Effector CD4-positive, alpha-beta T cell (primary cell): ENCODE data around the gene PSMB9.
A peak's percentile ranks its signal among the peaks of the same experiment; 100 is the strongest.
"Not testable (repeated sequence)": the region's sequence is repeated elsewhere in the genome, so short reads cannot be mapped to it uniquely, and the experiment has no call there.

Experiments
- DNase-seq: peaks from one replicate; pipeline ENCODE4 v3.0.0-alpha.2; 2020
- total RNA-seq: gene quantifications from one replicate; lab custom pipeline; 2026; lab: John Stamatoyannopoulos, UW

The PSMB9 gene
- total RNA-seq: 35.8 reads per million, percentile 60 among the genes with 10 or more reads in this experiment

DNA sequence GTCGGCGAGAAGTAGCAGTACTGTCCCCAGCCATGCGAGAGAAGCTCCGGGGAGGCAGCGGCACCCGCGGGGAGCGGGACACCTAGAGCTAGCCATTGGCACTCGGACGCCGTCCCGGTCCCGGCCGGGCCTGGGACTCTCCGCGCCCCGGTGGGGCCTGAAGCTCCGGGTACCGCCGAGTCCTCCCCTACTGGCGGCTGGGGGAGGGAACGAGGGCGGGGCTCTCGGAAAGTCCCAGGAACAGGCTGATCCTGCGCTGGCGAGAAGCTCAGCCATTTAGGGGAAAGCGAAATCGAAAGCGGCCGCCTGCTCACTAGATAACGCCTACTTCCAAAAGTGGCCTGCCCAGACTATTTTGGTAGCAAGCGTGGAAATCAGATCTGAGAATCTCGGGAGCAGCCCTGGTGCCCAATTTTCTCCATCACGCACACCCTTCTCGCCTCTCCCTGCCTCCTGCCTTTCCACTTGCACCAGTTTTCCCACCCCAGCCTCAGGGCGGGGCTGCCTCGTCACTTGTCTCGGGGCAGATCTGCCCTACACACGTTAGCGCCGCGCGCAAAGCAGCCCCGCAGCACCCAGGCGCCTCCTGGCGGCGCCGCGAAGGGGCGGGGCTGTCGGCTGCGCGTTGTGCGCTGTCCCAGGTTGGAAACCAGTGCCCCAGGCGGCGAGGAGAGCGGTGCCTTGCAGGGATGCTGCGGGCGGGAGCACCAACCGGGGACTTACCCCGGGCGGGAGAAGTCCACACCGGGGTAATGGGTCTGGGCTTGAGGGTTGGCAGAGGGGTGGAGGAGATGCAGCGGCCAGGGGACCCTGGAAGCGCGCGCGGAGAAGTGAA lies at the start of gene PSMB9, which contains the start of gene TAP1:
Gene PSMB9 (plus strand): TSS at position 652 of the 835 bp plus-strand sequence. CDS start 38 bp downstream, at position 690.
Gene TAP1 (minus strand): TSS at position 164 of the 835 bp plus-strand sequence. CDS start 68 bp downstream, at position 96.
- peak; percentile 91 for DNase-seq

DNA sequence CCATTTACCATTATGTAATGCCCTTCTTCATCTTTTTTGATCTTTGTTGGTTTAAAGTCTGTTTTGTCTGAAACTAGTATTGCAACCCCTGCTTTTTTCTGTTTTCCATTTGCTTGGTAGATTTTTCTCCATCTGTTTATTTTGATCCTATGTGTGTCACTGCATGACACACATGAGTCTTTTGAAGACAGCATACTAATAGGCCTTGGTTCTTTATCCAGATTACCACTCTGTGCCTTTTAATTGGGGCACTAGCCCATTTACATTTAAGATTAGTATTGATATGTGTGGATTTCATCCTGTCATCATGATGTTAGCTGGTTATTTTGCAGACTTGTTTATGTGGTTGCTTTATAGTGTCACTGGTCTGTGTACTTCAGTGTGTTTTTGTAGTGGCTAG lies 48.6 kb upstream of the PSMB9 start:
- not testable (repeated sequence) for DNase-seq

DNA sequence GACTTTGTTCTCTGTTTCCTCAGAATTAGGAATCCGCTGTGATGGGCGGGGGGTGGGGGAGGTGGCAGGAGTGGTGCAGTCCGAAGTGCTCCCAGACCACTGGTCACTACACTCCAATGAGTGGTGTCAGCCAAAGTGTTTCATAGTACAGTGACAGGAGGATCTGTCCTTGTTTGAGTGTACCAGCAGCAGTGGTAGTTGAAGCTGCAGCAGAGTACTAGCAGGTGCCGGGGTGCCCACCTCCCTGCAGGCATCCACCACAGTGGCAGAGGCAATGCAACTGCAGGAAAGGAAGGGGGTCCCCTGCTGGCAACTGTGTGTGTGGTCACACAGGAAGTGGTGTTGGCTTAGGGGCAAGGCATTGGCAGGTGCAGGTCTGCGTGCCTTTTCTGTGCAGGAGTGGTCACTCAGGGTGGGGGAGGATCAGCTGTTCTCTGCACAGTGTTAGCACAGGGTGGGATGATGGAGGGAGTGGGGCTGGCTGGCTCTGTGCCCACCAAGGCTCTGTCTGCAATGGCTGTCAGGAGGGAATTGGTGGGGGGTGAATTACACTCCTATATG lies 46.9 kb upstream of the PSMB9 start:
- no peak for DNase-seq

DNA sequence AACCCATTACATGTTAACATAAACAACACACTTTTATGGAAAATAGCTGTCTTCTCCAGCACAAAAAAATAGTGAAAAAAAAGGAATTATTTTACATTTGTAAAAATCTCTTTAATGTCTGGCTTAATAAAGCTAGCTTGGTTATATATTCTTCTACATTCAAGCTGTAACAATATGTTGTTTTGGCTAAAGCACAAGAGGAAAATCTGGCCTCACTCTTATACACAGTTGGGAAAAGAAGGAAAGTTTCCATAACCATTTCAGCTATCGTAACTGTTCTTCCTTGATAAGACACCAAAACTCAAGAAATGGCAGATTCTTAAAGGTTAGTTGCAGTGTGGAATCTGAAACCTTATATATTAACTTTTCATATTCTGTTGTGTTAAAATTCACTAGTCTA lies 44.8 kb upstream of the PSMB9 start:
- no peak for DNase-seq

DNA sequence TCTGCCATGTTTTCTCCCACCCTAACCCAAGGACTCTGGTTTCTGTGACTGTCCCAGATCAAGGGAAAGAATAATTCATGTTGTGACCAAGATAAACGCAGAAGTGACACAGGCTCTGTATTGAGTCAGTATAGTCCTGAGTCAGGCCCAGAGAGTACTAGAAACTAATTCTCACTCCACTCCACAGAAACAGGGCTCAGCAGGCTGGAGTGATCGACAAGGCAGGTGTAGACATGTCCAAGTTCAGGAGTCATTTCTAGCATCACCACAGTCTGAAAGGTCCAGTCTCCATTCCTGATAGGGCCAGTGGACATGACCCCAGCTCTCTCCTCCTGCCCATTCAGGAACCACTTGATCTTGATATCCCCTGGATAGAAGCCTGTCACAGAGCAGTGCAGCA lies 39.8 kb upstream of the PSMB9 start:
- DNase-seq: no peak

DNA sequence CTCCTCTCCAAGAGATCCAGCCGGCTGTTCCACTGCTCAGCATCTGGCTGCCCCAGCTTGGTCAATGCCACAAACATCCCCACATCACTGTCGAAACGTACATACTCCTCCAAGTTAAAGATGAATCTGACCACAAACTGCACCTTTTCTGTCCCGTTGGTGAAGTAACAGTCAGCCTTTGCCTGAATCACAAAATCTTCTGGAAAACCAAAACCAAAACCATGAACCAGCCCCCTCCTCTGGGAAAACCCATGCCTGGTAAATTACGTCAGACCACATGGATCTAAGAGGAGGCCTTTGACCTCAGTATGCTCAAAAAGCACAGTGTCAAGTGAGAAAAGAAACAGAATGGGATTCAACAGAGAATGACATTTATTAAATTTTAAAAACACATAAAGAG lies 38.9 kb upstream of the PSMB9 start:
- no peak for DNase-seq

DNA sequence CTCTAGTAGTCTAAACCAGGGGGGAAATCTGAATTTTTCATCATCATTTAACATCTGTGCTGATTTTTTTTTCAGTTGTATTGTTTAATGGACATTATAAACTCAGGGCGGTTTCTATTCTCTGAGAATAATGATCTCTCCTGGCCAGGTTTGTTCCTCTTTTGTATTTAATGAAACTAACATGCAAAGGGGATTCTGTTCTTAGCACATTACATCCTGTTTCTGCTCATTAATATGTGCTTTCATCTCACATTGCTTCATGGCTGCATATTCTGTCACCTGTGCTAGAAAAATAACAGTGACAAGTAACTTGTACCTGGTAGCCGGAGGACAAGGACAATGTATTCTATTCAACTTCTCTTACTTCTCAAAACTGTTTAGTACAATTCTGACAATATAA lies 38.0 kb upstream of the PSMB9 start:
- no peak for DNase-seq

DNA sequence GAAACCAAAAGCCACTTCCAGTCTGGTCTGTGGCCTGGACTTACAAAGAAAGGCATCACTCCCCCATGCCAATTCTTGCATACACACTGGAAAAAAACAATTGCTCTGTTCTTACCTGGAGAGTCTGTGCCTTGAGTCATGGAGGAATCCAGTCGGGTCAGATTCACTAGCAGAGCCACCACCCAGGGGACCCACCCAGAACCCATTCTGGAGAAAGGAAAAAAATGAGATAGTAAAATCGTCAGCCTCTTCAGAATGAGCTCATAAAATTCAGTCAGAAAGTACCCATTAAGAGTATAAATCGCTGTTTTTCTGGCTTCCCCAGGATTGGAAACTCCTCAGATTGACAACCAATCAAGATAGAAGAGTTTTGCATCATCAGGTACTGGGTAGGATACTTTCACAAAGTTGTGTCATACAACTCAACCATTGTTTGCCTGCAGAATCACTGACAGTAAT lies 37.2 kb upstream of the PSMB9 start, which contains the start of gene HLA-DOB:
Gene HLA-DOB (minus strand): TSS at position 257 of the 459 bp plus-strand sequence. CDS start 51 bp downstream, at position 206.
- DNase-seq: no peak

DNA sequence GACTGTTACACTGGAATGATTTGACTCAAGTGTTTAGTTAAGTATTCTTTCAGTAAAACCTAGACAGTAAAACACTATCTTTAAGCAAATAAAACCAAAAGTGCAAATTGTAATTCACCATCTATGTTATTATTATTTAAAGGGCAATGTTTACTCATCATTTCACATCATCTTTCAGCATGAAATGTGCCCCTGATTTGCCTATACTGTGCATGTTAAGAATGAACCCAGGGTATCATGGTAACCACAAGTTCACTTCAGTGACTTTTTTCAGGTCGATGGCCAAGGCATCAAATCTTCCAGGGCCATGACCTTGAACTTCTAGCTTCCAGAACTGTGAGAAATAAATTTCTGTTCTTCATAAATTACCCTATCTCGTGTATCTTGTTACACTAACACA lies 35.1 kb upstream of the PSMB9 start:
- DNase-seq: no peak

DNA sequence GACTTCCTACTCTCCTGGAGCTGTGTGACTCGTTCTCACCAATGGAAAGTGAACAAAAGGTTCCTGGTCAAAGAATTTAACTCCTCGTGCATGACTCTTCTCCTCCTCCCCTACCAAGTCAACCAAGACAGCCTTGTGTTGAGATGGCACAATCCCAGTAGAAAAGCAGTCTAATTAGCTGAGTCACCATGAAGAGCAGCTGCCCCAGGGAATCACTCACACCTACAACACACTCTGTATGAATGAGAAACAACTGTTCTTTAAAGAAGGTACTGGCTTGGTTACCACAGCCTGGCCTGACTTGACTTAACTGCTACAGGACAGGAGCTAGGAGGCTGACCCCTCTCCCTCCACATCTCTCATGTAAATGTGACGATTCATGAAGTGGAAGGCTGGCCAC lies 34.3 kb upstream of the PSMB9 start:
- no peak for DNase-seq

DNA sequence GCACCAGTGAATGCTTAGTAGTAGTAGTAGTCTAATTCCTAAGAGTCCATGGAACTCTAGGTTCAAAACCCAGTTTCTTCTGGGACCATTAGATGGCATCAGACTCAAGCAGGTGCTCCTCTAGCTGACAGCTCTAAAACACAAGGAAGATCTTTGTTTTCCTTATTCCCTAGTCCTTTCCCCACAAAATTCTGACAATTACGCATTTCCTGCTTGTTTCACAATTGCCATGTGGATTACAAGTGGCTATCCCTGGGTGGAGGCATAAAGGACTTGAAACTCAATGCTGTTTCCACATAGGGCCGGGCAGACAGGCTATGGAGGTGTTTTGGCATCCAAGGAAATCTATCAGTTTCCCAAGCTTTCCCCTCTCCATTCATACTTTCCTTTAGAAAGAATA lies 28.0 kb upstream of the PSMB9 start:
- no peak for DNase-seq

DNA sequence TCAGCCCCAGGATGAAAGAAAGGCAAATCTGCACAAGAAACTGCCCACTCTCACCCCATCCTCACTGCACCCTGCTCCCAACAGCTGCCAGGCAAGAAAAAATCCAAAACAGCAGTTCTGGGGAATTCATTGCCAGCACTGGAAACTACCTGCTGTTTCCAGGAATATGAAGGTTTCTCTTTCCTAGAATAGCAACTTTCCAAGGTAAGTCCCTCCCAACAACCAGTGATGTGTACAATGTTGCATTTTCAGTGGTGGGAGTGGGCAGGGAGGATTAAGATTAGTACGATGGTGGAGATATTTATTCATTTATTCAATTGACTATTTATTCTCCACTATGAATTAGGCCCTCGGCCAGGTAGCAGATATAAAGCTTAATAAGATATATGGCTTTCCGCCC lies 27.0 kb upstream of the PSMB9 start:
- no peak for DNase-seq

DNA sequence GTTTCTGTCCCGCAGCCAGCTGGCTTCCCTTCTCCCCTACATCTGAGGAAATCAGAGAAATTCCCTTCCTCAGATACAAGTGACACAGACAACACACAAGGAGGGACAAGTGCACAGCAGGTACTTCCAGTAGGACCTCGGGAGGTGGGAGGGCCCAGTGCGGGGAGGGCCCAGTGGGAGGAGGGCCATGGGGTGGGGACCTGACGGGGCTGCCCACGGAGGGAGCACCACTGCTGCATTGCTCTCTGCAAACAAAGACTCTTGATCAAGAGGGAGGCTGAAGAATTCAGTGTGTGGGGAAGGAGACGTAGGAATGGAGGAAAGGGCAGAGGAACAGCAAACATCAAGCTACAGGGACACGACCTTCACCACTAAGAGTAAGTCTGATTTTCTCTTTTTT lies 24.5 kb upstream of the PSMB9 start:
- DNase-seq: no peak

DNA sequence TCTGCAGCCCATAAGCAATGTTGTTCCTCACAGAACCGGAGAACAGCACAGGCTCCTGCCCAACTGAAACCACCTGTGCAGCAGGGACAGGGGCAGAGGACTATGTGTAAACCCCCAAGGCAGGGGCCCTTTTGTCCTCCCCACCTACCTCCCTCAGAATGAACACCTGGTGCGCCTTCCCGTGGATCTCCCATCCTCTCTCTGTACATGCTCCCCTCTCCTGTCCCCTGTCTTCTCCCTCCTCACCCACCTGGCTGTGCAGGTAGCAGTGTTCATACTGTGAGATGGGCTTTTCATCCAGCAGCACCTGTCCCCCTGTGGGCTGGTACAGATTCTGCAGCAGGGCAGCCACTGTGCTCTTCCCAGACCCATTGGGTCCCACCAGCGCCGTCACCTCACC lies 24.0 kb upstream of the PSMB9 start:
- no peak for DNase-seq

DNA sequence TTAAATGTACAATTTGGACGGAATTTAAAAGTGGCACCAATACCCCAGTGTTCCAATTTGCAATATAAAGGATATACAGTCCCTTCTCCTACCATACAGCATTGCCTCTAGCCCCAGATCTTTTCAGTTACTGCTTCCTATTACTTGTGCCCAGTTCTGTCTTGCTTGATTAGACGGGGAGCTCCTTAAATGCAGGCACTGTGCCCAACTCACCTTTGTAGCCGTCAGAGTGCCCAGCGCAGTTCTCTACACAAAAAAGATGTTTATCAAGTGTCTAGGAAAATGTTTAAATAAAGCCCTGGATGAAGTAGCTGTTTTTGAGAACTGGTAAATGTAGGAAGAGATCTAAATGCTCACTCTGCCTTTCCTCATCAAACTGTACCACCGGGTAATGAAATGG lies 23.1 kb upstream of the PSMB9 start:
- DNase-seq: no peak

DNA sequence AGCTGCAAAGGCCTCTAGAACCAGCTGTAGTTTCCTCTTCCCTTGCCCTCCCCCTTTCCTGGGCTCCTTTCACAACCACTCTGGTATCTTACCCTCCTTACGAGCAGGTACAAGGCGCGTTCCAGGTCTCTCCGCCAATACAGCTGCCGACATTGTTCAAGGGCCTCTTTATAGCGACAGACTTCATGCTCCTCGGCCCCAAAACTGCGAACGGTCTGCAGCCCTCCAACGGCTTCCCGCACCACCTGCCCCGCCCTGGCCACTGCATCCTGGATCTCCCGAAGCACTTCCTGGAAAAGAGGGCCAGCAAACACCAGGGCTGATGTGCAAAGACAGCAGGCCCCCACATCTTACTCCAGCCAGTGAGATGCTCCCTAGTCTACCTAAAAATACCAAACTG lies 21.5 kb upstream of the PSMB9 start:
- no peak for DNase-seq

DNA sequence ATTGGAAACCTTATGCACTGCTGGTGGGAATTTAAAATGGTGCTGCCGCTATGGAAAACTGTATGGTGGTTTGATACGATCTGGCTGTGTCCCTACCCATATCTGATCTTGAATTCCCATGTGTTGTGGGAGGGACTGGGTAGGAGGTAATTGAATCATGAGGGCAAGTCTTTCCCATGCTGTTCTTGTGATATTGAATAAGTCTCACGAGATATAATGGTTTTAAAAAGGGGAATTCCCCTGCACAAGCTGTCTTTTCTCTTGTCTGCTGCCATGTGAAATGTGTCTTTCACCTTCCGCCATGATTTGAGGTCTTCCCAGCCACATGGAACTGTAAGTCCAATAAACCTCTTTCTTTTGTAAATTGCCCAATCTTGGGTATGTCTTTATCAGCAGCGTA lies 20.3 kb upstream of the PSMB9 start:
- no peak for DNase-seq

DNA sequence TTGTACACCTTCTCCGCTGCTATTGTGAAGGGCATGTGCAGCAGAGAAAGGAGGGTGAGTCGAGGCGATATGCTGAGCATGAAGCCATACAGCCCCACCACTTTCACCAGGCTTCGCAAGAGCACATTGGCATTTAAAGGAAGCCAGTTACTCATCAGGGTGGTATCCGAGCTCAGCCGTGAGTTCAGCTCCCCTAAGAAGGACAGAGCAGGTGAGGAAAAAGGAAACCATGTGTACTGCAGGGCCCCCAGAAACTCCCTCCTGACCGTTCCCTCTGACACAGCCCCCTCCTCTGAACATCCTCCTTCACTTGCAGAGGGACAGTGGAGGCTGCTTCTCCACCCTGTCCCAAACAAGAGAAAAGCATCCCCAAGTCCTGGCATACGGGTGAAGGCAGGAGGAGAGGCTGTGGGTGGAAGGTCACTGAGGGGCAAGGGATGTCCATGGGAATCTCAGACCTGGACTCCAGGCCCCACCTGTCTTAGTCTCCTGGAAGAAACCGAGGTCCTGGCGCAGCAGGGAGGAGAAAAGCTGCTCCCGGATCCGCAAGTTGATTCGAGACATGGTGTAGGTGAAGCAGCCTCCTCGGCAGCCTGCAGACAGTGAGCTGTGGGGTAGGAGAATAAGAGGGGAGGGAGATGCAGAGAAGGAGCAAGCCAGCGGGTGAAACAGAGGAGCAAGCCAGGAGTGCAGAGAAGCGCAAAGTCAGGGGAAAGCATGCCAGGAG lies 18.7 kb upstream of the PSMB9 start:
- DNase-seq: no peak

DNA sequence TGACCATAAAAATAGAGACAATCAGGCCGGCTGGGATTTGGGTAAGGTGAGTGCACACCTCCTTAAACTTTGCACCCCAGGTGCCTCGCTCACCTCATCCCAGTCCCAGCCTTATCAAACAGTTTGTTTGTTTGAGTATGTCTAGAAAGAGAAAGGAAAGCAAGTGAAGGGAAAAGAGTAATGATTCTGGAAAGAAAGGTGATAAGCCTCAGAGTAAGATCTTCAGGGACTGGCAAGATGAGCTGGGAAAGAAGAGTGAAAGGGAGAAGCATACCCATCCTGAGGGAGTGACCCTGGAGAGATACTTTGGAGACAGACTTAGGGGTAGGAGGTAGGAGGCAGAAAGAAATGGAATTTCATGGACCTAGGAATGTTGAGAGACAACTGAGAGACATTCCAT lies 17.1 kb upstream of the PSMB9 start:
- no peak for DNase-seq

DNA sequence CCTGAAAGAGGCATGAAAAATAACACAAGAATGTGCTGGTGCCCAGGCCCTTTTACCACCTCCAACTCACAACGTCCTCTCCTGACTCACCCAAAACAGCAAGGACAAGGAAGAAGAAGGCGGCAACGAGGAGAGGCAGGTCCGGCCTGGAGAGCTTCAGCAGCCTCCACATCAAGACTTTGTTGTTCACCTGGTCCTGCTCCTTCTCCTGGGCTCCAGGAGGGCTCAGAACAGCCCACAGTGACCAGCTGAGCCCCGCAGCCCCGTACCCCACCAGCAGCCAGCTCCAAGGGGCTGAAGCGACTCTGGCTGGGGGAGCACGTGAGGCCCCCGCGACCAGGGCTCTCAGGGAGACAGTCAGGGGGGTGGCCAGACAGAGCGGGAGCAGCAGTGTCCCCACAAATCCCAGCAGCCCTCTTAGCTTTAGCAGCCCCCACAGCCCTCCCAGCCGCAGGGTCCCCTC lies 16.3 kb upstream of the PSMB9 start:
- DNase-seq: no peak

DNA sequence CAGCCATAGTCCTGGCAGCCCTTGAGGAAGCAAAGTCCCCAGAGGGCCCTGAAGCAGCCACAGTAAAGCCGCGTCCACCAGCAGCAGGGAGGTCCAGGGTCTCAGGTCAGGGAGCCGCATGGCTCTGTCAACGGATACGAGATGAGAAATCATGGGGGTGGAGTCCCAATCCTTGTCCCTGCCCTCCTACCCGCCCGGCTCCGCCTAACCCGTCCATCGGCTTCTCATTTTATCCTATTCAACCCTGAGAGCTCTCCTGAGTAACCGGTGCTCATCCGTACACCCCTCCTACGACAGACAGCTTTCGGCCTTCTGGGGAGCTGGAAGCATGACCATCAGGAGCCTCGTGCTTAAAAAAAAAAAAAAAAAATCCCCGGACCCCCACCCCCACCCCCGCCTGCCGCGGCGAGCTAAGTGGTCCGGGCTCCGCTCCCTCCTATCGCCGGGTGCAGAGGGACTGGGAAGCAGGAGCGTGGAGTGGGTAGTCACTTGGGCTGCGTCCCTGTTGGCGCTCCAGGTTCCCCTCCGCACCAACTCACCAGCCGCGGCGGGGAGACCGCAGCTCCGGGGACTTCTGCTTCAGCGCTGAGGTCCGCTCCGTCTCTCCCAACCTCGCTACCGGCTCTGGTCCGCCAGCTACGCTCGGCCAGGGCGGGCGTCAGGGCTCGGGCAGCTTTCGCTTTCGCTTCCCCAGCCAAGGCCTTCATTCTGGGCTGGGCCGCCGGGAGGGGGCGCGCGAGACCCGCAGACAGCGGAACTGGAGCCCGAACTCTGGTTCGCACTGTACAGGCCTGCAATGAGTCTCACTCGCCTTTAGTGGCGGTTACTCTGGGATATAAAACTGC lies 15.7 kb upstream of the PSMB9 start, which contains the start of gene TAP2:
Gene TAP2 (minus strand): TSS at position 626 of the 845 bp plus-strand sequence. CDS start 506 bp downstream, at position 120.
- DNase-seq: peak; percentile 99

DNA sequence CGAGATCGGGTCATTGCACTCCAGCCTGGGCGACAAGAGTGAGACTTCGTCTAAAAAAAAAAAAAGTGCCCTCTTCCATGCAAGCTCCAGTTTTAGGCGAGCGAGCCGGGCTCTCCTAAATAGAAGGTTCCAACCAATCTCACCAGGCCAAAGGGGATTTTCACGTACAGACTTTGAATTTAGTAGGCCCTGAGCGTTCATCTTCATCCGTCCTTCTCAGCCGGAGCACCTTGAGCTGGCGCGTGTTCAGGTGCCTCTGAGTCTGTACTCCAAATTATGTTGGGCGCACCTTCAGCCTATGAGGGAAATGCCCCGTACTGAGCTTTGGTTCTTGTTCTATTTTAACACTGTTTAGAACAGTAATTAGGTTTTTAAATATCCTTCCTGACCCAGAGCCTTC lies 14.6 kb upstream of the PSMB9 start:
- DNase-seq: no peak
